GM21529 (cell line): Measurements from ENCODE around the gene LRCH1.

ENCODE experiments used
- ATAC-seq: cut with Tn5 transposase; IDR thresholded peaks from one replicate; pipeline ENCODE4 v1.9.1; 2021; ENCODE audit not compliant: unreplicated experiment

The LRCH1 gene

GRCh38 chr13:46632176-46632575 lies 79.2 kb downstream of the LRCH1 start:
- no peak for ATAC-seq

GRCh38 chr13:46633416-46633815 lies 80.4 kb downstream of the LRCH1 start:
- no peak for ATAC-seq

- no peak for ATAC-seq
Measured at GRCh38 chr13:46636451-46636850, 83.5 kb downstream of the LRCH1 start.

GRCh38 chr13:46637213-46637612 lies 84.2 kb downstream of the LRCH1 start:
- no peak for ATAC-seq

- no peak for ATAC-seq
Measured at GRCh38 chr13:46638262-46638661, 85.3 kb downstream of the LRCH1 start.

- ATAC-seq, result peak; percentile 90
Measured at GRCh38 chr13:46639033-46639981, 86.3 kb downstream of the LRCH1 start.

GRCh38 chr13:46640843-46641242 lies 87.9 kb downstream of the LRCH1 start:
- no peak for ATAC-seq

GRCh38 chr13:46641274-46642081 lies 88.5 kb downstream of the LRCH1 start:
- ATAC-seq, result no peak

GRCh38 chr13:46642254-46642653 lies 89.3 kb downstream of the LRCH1 start:
- ATAC-seq, result no peak

- no peak for ATAC-seq
Measured at GRCh38 chr13:46643165-46643777, 90.3 kb downstream of the LRCH1 start.

GRCh38 chr13:46644816-46645215 lies 91.8 kb downstream of the LRCH1 start:
- no peak for ATAC-seq

- ATAC-seq, result no peak
Measured at GRCh38 chr13:46647512-46648065, 94.6 kb downstream of the LRCH1 start.

- ATAC-seq, result peak; percentile 88
Measured at GRCh38 chr13:46648166-46648607, 95.2 kb downstream of the LRCH1 start.

GRCh38 chr13:46649816-46650215 lies 96.8 kb downstream of the LRCH1 start:
- ATAC-seq, result no peak

GRCh38 chr13:46654951-46655350 lies 102.0 kb downstream of the LRCH1 start:
- no peak for ATAC-seq

GRCh38 chr13:46655377-46656180 lies 102.6 kb downstream of the LRCH1 start:
- ATAC-seq, result no peak

- peak; percentile 93 for ATAC-seq
Measured at GRCh38 chr13:46656786-46657185, 103.8 kb downstream of the LRCH1 start.

- ATAC-seq, result no peak
Measured at GRCh38 chr13:46659413-46660065, 106.6 kb downstream of the LRCH1 start.

GRCh38 chr13:46660416-46660815 lies 107.4 kb downstream of the LRCH1 start:
- no peak for ATAC-seq

- no peak for ATAC-seq
Measured at GRCh38 chr13:46660857-46661256, 107.9 kb downstream of the LRCH1 start.
